ENCODE measurements around the gene HS3ST3A1.

The HS3ST3A1 gene

DNA sequence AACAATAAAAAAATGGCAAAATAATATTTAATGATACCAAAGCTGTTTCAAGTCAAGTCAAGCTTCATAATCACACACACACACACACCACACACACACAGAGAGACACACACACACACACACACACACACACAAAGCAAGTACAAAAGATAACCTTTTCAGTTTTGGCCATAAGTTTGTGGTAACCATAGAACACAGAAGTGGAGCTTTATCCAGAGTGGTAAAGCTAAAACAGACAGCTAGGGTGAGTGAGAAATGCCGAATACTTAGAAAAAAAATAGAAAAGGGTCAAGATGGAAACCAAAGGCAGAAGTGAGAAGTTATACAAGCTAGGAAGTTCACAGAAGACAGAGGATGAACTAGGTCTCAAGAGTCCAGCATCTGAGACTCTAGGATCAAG lies 79.0 kb downstream of the HS3ST3A1 start:
- TF ChIP-seq, protein P1, sequence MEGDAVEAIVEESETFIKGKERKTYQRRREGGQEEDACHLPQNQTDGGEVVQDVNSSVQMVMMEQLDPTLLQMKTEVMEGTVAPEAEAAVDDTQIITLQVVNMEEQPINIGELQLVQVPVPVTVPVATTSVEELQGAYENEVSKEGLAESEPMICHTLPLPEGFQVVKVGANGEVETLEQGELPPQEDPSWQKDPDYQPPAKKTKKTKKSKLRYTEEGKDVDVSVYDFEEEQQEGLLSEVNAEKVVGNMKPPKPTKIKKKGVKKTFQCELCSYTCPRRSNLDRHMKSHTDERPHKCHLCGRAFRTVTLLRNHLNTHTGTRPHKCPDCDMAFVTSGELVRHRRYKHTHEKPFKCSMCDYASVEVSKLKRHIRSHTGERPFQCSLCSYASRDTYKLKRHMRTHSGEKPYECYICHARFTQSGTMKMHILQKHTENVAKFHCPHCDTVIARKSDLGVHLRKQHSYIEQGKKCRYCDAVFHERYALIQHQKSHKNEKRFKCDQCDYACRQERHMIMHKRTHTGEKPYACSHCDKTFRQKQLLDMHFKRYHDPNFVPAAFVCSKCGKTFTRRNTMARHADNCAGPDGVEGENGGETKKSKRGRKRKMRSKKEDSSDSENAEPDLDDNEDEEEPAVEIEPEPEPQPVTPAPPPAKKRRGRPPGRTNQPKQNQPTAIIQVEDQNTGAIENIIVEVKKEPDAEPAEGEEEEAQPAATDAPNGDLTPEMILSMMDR (IDR thresholded peaks at IDR 0.05; ENCODE audit: low read depth, low read length, missing control alignments), result no peak
- DNase-seq (ENCODE audit: extremely low read depth, low read depth), result no peak
- no peak overlapping the region for H3K4me3 ChIP-seq (replicated peaks; ENCODE audit: low read depth, low read length)

DNA sequence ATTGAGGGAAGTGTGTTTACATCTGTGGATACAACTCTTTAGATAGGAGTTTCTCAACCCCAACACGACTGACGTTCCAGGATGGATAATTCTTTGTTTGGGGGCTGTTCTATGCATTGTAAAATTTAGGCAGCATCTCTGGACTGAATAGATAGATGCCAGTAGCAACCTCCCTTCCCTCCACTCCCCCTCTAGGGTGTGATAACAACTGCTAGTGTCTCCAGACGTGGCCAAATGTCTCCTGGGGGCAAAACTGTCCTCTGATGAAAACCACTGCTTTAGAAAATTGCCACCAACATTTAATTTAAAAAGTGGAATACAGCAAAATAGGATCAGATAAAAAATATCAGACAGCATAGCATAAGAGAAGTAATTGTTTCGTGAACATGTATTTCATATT lies 79.9 kb downstream of the HS3ST3A1 start:
- H3K4me3 ChIP-seq (replicated peaks; ENCODE audit: low read depth, low read length), result no peak overlapping the region
- TF ChIP-seq, protein P1 (IDR thresholded peaks at IDR 0.05; ENCODE audit: low read depth, low read length, missing control alignments), result no peak
- DNase-seq (ENCODE audit: extremely low read depth, low read depth), result no peak

DNA sequence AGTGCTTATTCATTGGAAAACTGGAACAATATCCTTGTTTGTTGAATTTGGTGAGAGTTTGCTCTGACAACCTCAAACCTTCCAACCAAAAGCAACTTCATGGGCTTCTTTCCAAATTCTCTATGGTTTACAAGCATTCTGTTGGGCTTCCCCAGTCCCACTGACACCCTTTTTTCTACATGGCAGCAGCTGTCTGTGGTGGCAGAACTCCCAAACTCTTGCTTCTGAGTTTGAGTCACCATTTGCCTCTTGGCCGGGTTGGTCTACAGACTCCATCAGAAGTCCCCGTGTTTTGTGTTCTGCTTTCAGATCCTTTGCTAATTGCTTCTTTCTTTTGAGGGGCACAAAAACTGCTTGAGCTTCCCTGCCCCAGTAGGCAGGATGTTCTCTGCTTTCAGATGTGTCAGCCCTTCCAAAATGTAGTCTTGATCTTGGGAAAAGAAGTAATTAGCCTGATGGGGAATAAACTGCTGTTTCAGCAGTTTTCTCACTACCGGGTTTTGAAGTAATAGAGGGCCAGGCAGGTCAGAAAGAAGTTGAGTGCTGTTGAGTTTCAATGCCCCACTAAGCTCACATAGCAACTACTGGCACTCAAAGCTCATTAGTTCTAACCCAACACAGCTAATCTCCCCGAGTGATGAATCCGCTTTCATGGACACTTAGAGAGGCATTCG lies 80.7 kb downstream of the HS3ST3A1 start:
- TF ChIP-seq, protein P1 (IDR thresholded peaks at IDR 0.05; ENCODE audit: low read depth, low read length, missing control alignments), result no peak
- no peak overlapping the region for H3K4me3 ChIP-seq (replicated peaks; ENCODE audit: low read depth, low read length)
- DNase-seq (ENCODE audit: extremely low read depth, low read depth), result no peak

GRCh38 chr17:13518261-13519000 lies 83.3 kb downstream of the HS3ST3A1 start:
- TF ChIP-seq, protein P1 (IDR thresholded peaks at IDR 0.05; ENCODE audit: low read depth, low read length, missing control alignments), result no peak
- peak; percentile 25 for DNase-seq (ENCODE audit: extremely low read depth, low read depth)
- no peak overlapping the region for H3K4me3 ChIP-seq (replicated peaks; ENCODE audit: low read depth, low read length)

DNA sequence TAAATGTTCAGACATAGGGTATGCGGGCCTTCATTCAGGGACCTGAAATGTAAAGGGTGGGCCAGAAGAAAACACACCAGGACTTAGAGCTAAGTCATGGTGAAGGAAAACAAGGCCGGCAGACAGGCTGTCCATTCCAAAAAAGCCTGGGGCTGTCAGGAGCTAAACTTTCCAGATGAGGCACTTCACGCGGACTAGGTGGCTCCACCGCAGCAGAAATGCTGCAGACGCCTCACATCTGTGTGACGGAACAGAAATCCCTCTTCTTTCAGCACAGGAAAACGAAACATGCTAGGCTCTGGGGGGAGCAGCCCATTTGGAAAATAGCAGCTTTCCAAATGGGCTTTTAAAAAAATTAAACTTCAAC lies 88.7 kb downstream of the HS3ST3A1 start:
- DNase-seq (ENCODE audit: extremely low read depth, low read depth), result peak; percentile 9
- TF ChIP-seq, protein P1 (IDR thresholded peaks at IDR 0.05; ENCODE audit: low read depth, low read length, missing control alignments), result no peak
- no peak overlapping the region for H3K4me3 ChIP-seq (replicated peaks; ENCODE audit: low read depth, low read length)

DNA sequence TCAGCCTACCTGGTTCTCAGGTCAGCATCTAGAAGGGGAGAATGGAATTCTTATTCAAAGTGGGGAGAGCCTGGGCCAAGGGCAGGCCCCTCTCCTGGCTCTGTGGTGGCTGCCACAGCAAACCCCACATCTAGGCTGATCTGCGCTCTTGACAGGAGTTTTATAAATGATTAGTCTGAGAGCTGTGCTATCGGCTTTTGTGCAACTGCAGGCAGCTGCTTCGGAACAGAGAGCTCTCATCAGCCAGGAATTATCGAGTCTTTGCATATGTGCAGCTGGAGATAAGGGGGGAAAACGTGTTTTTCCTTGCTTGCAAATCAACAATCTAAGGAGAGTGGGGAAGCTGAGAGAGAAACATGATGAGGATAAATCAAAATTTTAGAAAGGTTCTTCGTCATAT lies 91.7 kb downstream of the HS3ST3A1 start:
- no peak overlapping the region for H3K4me3 ChIP-seq (replicated peaks; ENCODE audit: low read depth, low read length)
- DNase-seq (ENCODE audit: extremely low read depth, low read depth), result no peak
- TF ChIP-seq, protein P1 (IDR thresholded peaks at IDR 0.05; ENCODE audit: low read depth, low read length, missing control alignments), result no peak
